Stimulated activated CD4-positive, alpha-beta T cell treated with anti-CD3 and anti-CD28 coated beads, Interleukin-4, amount 100 ng/mL, for 4 hours (primary cell): ENCODE measurements around the gene CLPSL2.
A peak's percentile ranks its signal among the peaks of the same experiment; 100 is the strongest.

Experiments
- DNase-seq, 2 experiments: peaks; one replicate each; pipeline ENCODE4 v3.0.0-alpha.2; 2020

Gene CLPSL2

GRCh38 chr6:35788423-35788982 lies 12.1 kb downstream of the CLPSL2 start:
- DNase-seq: no peak

GRCh38 chr6:35790683-35791082 lies 14.3 kb downstream of the CLPSL2 start:
- no peak for DNase-seq

GRCh38 chr6:35794536-35795452 lies 18.4 kb downstream of the CLPSL2 start:
- no peak for DNase-seq

- no peak for DNase-seq
Observed at GRCh38 chr6:35795453-35796071, 19.2 kb downstream of the CLPSL2 start.

- DNase-seq: no peak
Observed at GRCh38 chr6:35796236-35796635, 19.8 kb downstream of the CLPSL2 start.

- no peak for DNase-seq
Observed at GRCh38 chr6:35797837-35798526, 21.6 kb downstream of the CLPSL2 start.

- DNase-seq: no peak
Observed at GRCh38 chr6:35798706-35799105, 22.3 kb downstream of the CLPSL2 start.

GRCh38 chr6:35801148-35801547 lies 24.8 kb downstream of the CLPSL2 start:
- no peak for DNase-seq

- DNase-seq: peak; percentile 19 to 52
Observed at GRCh38 chr6:35804996-35805736, 28.8 kb downstream of the CLPSL2 start, which contains the start of gene LHFPL5. TSS of gene LHFPL5 (plus strand) at chr6:35805352. CDS start at chr6:35805671, 319 bp downstream.

GRCh38 chr6:35808688-35809087 lies 32.3 kb downstream of the CLPSL2 start:
- no peak for DNase-seq

- DNase-seq: no peak
Observed at GRCh38 chr6:35809809-35810208, 33.4 kb downstream of the CLPSL2 start.

GRCh38 chr6:35810971-35811698 lies 34.7 kb downstream of the CLPSL2 start:
- no peak for DNase-seq

- DNase-seq: no peak
Observed at GRCh38 chr6:35811699-35811995, 35.2 kb downstream of the CLPSL2 start.

- DNase-seq: no peak
Observed at GRCh38 chr6:35817515-35817914, 41.1 kb downstream of the CLPSL2 start.

GRCh38 chr6:35823601-35824000 lies 47.2 kb downstream of the CLPSL2 start:
- DNase-seq: no peak

- no peak for DNase-seq
Observed at GRCh38 chr6:35824552-35825192, 48.3 kb downstream of the CLPSL2 start.
